Activated naive CD4-positive, alpha-beta T cell treated with anti-CD3 and anti-CD28 coated beads, Interleukin-2, amount 10 ng/mL, durations not matched to agents 7 days and 5 days (primary cell): ENCODE measurements around the gene UGT1A3.

ENCODE experiments used
- CTCF ChIA-PET: fragments of 350-600 bp; sonication (Branson Sonifier 250); formaldehyde crosslinking; loops from one replicate; lab custom pipeline; 2021; ENCODE audit warnings: antibody characterized with exemption; lab: Charles Lee
- DNase-seq: peaks from one replicate; pipeline ENCODE4 v3.0.0-alpha.2; 2020
- H3K27ac Mint-ChIP-seq: one replicate; pipeline ENCODE4 v1.8.0; 2021; ENCODE audit warnings: mild to moderate bottlenecking, moderate library complexity, mixed read lengths
- H3K27me3 Mint-ChIP-seq: one replicate; pipeline ENCODE4 v1.8.0; 2021; ENCODE audit warnings: mild to moderate bottlenecking, mixed read lengths
- H3K36me3 Mint-ChIP-seq: one replicate; pipeline ENCODE4 v1.8.0; 2021; ENCODE audit warnings: mixed read lengths
- H3K4me1 Mint-ChIP-seq: one replicate; pipeline ENCODE4 v1.8.0; 2021; ENCODE audit warnings: mixed read lengths
- H3K4me3 Mint-ChIP-seq: one replicate; pipeline ENCODE4 v1.8.0; 2021; ENCODE audit warnings: mild to moderate bottlenecking, moderate library complexity, mixed read lengths
- H3K9me3 Mint-ChIP-seq: one replicate; pipeline ENCODE4 v1.8.0; 2021; ENCODE audit warnings: mixed read lengths

The UGT1A3 gene

DNA sequence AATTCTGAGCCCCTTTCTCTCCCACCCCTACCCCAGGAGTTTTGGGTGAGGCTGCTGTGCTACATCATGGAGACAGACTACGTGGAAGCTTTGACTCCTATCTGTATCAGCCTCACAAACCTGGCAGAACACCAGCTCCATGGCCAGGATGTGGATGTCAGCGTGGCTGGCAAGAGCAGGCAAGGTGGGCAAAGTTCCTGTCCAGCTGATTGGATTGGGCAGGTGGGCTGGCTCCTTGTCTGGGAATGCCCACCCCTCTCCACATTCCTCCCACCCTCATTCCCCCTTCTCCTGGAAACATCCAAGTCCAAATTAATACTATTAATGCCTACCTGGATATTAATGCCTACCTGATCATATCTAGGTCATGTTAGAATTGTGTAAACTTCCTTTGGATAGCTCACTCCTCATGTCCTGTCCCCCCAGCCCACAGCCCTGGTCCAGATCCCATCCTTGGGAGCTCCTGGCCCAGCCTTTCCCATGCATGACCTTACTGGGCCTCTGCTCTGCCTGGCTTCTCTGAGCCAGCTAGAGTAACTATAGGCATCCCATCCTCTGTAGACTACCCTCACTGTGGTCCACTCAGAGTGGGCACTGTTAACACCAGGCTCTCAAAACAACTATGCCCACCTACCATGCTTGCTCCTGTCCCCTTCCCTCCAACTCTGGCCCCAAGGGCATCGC is 73.4 kb downstream of the UGT1A3 start:
- peak; percentile 8 for DNase-seq
- CTCF ChIA-PET = no interaction called here
- Mint-ChIP-seq H3K36me3 (no peaks in the 10 kb centered on the region), H3K9me3 (no peaks in the 10 kb centered on the region), H3K27me3 (peaks cover 32% of the 10 kb centered on the region), H3K4me3 (no peak overlapping the region), H3K27ac (no peak overlapping the region), H3K4me1 (no peaks in the 10 kb centered on the region)

DNA sequence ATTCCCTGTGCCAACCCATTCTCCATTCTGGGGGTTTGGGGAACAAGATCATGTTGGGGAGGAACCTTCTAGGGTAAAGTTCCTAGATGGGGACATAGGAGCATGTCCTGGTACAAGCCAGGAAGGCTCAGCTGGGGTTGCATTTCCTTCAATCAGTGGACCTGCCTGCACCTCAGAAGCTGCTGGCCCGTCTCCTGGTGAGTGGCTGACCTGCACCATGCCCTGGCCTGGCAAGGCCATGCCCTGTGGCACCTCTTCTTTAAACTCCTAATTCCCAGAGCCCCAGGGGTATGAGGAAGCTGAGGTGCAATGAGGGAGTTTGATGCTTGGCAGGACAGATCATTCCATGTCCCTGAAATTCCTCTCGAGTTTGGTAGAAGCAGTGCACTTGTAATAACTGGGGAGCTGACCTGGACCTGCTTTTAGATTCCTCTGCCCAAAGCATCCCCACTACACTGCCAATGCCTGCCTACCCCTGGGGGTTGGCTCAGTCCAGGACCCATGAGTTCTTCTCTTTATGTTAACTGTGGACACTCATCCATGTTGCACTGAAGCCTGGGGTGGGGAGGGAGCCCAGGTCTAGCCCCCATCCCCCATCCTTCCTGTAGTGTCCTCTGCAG is 74.6 kb downstream of the UGT1A3 start:
- H3K4me1 Mint-ChIP-seq = no peaks in the 10 kb centered on the region
- H3K27me3 Mint-ChIP-seq = peaks cover 32% of the 10 kb centered on the region
- DNase-seq = peak; percentile 7
- no peaks in the 10 kb centered on the region for H3K9me3 Mint-ChIP-seq
- CTCF ChIA-PET = no interaction called here
- no peak overlapping the region for H3K4me3 Mint-ChIP-seq
- no peak overlapping the region for H3K27ac Mint-ChIP-seq
- H3K36me3 Mint-ChIP-seq = no peaks in the 10 kb centered on the region

DNA sequence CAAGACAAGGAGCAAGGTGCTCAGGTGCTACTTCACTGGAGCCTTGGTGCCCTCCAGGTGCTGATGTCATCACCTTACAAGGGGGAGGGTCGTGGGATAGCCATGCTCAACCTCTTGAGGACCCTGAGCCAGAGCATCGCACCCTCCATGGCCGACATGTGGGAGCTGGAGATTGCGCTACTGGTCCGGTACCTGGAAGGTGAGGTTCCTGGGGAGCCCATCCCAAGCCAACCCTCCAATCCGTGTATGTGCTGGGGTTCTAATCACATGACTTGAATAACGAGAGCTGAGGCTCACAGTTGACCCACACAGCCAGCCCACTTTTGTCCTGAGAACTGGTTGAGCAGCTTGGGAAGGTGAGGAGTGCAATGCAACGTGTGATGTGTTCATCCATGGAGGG is 75.2 kb downstream of the UGT1A3 start:
- H3K4me1 Mint-ChIP-seq = no peaks in the 10 kb centered on the region
- no peaks in the 10 kb centered on the region for H3K36me3 Mint-ChIP-seq
- CTCF ChIA-PET = no interaction called here
- H3K4me3 Mint-ChIP-seq = no peak overlapping the region
- H3K27ac Mint-ChIP-seq = no peak overlapping the region
- H3K27me3 Mint-ChIP-seq = peaks cover 29% of the 10 kb centered on the region
- H3K9me3 Mint-ChIP-seq = no peaks in the 10 kb centered on the region
- DNase-seq = peak; percentile 8

DNA sequence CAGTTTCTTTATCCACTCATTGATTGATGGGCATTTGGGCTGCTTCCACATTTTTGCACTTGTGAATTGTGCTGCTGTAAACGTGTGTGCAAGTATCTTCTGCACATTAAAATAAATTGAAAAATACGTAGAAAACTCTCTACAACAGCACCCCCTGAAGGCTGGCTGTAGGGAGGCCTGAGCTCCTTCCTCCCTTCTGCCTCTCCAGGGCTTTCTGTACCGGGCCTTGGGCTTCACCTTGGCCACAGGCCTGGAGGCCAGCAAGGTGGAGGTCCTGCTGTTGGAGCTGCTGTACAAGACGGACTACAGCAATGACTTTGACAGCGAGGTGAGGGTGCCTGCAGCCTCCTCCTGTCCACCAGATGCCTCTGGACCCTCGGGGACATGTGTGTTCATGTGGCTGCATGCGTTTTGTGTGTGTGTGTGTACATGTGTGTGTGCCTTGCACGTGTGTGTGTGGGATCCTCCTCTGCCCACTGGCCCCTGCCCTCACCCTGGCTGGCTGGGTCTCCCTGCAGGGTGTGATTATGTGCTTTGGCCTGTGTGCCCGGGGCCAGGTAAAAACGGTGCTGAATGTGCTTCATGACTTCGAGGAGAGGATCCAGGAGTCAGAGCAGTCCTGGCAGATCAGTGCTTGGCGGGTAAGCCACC is 78.5 kb downstream of the UGT1A3 start:
- CTCF ChIA-PET = no interaction called here

DNA sequence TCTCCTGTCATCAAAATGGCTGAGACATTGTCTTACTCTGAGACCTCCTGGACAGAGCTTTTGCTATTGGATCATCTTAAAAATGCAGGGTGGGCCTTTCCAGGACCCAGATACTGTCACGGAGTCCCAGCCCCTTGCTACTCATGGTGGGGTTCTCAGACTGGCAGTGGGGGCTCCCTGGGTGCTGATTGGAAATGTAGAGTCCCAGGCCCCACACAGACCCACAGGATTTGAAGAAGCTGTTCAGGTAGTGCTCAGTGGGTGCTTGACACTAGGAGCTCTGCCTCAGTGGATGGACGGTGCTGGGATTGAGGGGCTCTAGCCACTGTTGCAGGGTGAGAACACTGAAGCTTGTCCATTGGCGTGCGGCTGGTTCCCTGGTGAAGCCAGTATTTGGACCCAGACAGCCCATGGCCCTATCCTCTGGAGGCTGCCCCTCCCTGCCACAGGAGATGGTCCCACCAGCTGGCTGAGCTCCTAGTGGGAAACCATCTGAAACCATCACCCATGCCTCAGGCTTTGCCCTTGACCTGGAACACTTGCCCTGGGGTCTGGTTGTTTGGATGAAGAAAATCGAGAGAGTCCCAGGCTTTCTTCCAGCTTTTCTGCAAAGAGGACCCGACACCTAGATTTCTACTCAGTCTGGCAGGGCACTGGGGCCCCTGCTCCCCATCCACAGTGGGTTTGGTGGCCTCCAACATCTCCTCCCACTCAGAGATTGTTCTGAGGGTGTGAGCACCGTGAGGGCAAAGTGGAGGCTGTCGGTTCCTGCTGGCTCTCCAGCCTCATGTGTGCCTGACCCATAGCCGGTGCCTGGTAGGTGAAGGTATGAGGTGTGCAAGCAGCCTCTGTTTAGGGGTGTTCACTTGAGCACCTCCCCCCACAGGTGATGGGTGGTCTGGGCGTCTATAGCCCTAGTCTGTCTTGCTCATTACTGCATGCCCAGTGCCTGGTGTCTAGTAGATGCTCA is 79.4 kb downstream of the UGT1A3 start:
- H3K9me3 Mint-ChIP-seq = no peaks in the 10 kb centered on the region
- no peaks in the 10 kb centered on the region for H3K4me1 Mint-ChIP-seq
- H3K4me3 Mint-ChIP-seq = no peak overlapping the region
- H3K27ac Mint-ChIP-seq = no peak overlapping the region
- H3K36me3 Mint-ChIP-seq = no peaks in the 10 kb centered on the region
- CTCF ChIA-PET = no interaction called here
- peak; percentile 6 for DNase-seq
- H3K27me3 Mint-ChIP-seq = peaks cover 34% of the 10 kb centered on the region

More for the DNA sequence above, 78.5 kb downstream of the UGT1A3 start:
- no peaks in the 10 kb centered on the region for H3K4me1 Mint-ChIP-seq
- DNase-seq = peak; percentile 15
- peaks cover 40% of the 10 kb centered on the region for H3K27me3 Mint-ChIP-seq
- no peak overlapping the region for H3K4me3 Mint-ChIP-seq
- no peak overlapping the region for H3K27ac Mint-ChIP-seq
- H3K36me3 Mint-ChIP-seq = no peaks in the 10 kb centered on the region
- H3K9me3 Mint-ChIP-seq = no peaks in the 10 kb centered on the region

DNA sequence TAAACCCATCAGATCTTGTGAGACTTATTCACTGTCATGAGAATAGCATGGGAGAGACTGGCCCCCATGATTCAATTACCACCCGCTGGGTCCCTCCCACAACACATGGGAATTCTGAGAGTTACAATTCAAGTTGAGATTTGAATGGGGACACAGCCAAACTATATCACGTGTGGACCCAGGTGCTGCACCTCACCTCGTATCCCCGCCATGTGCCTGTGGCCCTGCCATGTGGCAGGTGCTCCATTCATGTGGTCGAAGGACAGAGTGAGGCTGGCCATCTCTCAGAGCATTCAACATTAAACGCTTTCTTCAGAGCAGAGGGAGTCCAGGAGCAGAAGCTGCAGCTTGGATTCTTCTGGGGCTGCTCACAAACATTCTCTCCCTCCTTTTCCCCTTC is 81.5 kb downstream of the UGT1A3 start:
- Mint-ChIP-seq H3K4me3 (no peak overlapping the region), H3K36me3 (no peaks in the 10 kb centered on the region), H3K27ac (no peak overlapping the region), H3K4me1 (no peaks in the 10 kb centered on the region), H3K27me3 (peaks cover 31% of the 10 kb centered on the region), H3K9me3 (no peaks in the 10 kb centered on the region)
- CTCF ChIA-PET = no interaction called here
- DNase-seq = peak; percentile 12

DNA sequence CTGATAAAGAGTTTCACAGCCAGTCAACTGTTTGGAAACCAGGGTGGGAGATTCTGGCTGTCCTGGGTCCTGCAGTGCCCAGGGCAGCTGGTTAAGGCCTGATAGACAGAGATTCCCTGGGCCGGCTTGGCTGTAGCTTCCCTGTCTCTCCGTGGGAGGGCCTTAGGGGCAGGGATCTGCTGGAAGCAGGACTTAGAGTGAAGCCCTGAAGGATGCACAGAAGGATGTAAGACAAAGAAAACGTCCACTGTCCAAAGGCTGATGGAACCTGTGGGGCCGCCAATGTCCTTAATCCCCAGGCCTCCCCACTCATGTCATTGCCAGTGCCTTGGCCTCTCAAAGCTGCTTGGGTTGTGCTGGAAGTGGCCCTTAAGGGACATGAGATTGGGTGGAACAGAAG is 82.2 kb downstream of the UGT1A3 start:
- H3K4me1 Mint-ChIP-seq = no peaks in the 10 kb centered on the region
- no peak overlapping the region for H3K27ac Mint-ChIP-seq
- no peak for DNase-seq
- H3K9me3 Mint-ChIP-seq = no peaks in the 10 kb centered on the region
- H3K4me3 Mint-ChIP-seq = no peak overlapping the region
- H3K36me3 Mint-ChIP-seq = no peaks in the 10 kb centered on the region
- CTCF ChIA-PET = no interaction called here
- peaks cover 31% of the 10 kb centered on the region for H3K27me3 Mint-ChIP-seq

DNA sequence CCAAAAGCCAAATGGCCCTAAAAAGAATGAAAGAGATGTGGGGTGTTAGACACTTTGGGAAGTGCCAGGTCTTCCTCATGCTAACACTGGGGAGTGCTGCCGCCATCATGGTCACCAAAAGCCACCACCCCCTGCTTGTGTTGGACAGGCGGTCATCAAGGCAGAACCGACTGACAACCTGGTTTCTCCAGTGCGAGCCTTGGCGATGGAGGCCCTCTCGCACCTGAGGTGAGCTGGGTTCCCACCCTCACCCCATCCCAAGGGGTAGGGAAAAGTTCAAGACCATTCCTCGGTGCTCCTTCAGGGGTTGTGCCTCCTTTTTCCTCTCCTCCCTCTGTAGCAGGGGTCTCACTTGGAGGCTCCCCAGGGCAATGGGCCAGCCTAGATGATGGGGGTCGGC is 82.9 kb downstream of the UGT1A3 start:
- CTCF ChIA-PET = no interaction called here
- peaks cover 35% of the 10 kb centered on the region for H3K27me3 Mint-ChIP-seq
- no peaks in the 10 kb centered on the region for H3K4me1 Mint-ChIP-seq
- DNase-seq = peak; percentile 10
- no peak overlapping the region for H3K4me3 Mint-ChIP-seq
- no peaks in the 10 kb centered on the region for H3K9me3 Mint-ChIP-seq
- no peak overlapping the region for H3K27ac Mint-ChIP-seq
- H3K36me3 Mint-ChIP-seq = no peaks in the 10 kb centered on the region

DNA sequence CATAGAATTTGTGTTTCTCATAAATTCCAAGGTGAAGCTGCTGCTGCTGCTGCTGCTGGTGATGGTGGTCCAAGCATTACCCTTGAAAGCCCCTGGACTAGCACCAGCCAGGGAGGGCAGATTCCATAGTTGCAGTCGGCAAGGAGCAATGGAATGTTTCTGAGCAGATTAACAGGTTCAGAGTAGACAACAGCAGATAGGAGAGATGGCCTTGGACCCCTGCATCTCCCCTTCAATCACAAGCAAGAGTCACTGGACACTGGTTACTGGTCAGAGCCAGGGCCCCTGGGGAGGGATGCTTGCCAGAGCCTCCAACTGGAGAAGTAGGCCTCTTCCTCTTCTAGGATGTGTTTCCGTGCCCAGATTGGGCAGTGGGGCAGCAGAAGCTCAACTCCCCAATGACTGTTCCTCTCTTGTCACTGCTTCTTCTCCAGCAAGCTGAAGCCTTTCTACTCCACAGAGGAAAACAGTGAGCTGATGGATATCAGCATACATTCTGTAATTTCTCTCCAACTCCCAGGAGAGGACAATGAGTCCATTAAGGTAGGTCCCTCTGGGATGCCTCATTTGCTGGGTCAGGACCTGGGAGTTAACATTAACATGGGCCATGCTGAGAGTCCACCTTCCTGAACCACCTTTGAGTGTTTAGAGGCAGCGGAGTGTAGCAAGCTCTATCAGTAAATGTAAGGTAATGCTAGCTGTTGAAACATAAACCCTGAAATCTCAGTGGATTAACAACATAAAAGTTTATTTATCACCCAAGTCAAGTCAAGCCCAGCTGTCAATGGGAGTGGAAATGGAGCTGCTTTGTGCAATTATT is 84.6 kb downstream of the UGT1A3 start:
- no peaks in the 10 kb centered on the region for H3K36me3 Mint-ChIP-seq
- H3K4me3 Mint-ChIP-seq = no peak overlapping the region
- H3K27ac Mint-ChIP-seq = no peak overlapping the region
- no peaks in the 10 kb centered on the region for H3K4me1 Mint-ChIP-seq
- DNase-seq = no peak
- H3K9me3 Mint-ChIP-seq = no peaks in the 10 kb centered on the region
- H3K27me3 Mint-ChIP-seq = peaks cover 40% of the 10 kb centered on the region
- CTCF ChIA-PET = no interaction called here

DNA sequence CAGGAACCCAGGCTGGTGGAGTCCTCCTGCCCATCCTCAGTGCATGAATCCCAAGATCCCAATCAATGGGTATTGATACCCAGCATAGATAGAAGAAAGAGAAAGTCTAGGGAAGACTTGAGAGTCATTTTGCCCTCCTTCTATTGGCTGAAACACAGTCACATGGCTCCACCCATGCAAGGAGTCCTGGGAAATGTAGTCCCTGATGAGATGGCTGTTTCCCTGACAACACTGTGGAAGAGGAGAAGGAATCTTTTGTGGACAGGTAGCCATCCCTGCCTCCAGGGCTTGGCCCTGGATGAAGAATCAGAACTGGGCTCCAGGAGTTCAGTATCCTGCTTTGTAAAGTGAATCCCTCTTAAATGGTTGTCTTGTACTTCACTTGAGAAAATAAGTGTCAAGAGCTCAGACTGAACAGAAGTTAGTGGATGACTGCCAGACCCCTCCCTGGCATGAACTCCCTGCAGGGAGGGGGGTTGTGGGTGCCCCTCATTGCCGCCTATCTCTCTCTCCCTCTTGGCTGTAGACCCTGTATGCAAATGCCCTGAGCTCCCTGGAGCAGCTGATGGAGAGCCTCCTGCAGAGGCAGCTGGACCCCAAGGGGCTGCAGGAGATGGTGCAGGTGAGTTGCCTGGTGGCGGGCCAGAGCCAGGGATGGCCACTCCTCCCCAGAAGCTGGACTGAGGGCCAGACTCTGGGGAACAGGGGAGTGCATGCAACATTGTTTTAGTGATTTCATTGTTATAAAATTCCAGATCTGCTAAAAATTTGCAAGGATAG is 85.4 kb downstream of the UGT1A3 start:
- Mint-ChIP-seq H3K4me1 (no peaks in the 10 kb centered on the region), H3K4me3 (no peak overlapping the region), H3K27ac (no peak overlapping the region), H3K9me3 (no peaks in the 10 kb centered on the region), H3K36me3 (no peaks in the 10 kb centered on the region), H3K27me3 (peaks cover 35% of the 10 kb centered on the region)
- peak; percentile 19 for DNase-seq
- CTCF ChIA-PET = no interaction called here

DNA sequence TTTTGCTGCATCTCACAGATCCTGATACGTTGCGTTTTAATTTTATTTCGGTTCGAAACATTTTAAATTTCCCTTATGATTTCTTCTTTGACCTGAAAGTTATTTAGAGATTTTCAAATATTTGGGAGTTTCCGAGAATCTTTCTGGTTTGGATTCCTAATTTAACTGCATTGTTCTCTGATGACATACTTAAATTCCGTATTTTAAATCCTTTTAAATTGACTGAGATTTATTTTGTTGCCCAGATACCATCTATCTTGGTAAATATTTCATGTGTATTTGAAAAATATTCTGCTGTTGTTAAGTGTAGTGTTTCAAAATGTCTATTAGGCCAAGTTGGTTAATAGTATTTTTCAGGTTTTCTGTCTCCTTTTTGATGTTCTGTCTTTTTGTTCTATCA is 87.0 kb downstream of the UGT1A3 start:
- H3K27ac Mint-ChIP-seq = no peak overlapping the region

DNA sequence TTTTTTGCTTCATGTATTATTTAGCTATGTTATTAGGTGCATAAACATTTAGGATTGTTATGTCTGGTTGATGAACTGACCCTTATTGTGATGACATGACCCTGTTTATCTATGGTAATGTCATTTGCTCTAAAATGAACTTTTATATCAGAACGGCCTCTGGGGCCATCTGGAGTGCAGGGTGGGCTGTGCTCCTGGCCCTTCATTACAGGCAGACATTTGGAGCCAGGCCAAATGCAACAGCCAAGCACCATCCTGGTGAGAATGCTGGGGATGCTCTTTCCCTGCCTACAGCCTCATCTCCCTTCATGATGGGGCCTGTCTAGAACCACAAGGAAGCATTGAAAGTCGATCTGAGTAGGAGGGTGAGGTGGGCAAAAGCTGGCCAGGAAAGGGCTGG is 87.5 kb downstream of the UGT1A3 start:
- H3K4me1 Mint-ChIP-seq = no peaks in the 10 kb centered on the region
- CTCF ChIA-PET = no interaction called here
- peaks cover 26% of the 10 kb centered on the region for H3K27me3 Mint-ChIP-seq

More for the DNA sequence above, 87.0 kb downstream of the UGT1A3 start:
- Mint-ChIP-seq H3K4me1 (no peaks in the 10 kb centered on the region), H3K36me3 (no peaks in the 10 kb centered on the region), H3K9me3 (no peaks in the 10 kb centered on the region), H3K27me3 (peaks cover 27% of the 10 kb centered on the region), H3K4me3 (no peak overlapping the region)
- no peak for DNase-seq
- CTCF ChIA-PET = no interaction called here

DNA sequence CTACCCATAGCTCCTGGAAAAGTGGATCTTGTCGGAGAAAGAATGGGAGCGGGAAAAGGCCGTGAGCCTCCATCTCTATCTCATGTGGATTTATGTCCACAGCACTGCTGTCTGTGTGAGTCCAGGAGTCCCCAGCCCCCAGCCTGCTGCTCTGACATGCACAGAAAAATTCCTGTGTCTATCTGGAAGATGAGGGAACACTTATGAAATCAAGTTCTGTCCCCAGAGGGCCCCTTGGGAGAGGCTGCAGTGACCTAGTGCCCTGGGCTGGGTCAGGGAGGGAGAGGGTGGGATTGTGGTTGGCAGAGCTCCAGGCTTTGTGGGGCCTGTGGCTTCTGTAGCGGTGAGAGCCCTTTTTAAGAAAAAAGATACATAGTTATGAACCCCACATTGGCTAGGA is 87.9 kb downstream of the UGT1A3 start:
- Mint-ChIP-seq H3K9me3 (no peaks in the 10 kb centered on the region), H3K4me1 (no peaks in the 10 kb centered on the region), H3K4me3 (no peak overlapping the region), H3K36me3 (no peaks in the 10 kb centered on the region), H3K27me3 (peaks cover 26% of the 10 kb centered on the region), H3K27ac (no peak overlapping the region)
- no peak for DNase-seq
- CTCF ChIA-PET = no interaction called here

More for the DNA sequence above, 87.5 kb downstream of the UGT1A3 start:
- Mint-ChIP-seq H3K4me3 (no peak overlapping the region), H3K36me3 (no peaks in the 10 kb centered on the region), H3K9me3 (no peaks in the 10 kb centered on the region), H3K27ac (no peak overlapping the region)
- no peak for DNase-seq
